Suppressor macrophage treated with lipopolysaccharide for 4 hours (primary cell): ENCODE data around the gene LYPLAL1.
"Not testable (repeated sequence)": the region's sequence is repeated elsewhere in the genome, so short reads cannot be mapped to it uniquely, and the experiment has no call there.

Experiments used
- DNase-seq: peaks from one replicate; pipeline ENCODE4 v3.0.0-alpha.2; 2020

LYPLAL1 gene

DNA sequence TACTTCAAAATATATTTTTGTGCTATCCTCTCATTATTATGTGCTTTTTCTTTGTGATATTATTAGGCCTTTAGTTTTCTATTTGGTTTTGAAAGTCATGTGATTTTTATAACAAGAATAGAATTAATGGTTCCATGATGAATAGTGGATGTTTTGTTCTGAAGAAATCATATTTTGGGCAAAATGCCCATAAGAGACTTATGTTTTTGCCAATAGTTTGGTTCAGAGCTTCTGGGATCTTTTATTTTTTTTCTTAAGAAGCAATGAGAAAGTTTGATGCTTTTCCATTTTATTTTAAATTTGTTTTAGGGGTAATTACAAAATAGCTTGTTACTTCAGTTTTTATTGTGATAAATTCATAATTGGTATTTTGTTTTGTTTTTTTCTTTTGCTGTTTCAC is 49.8 kb downstream of the LYPLAL1 start:
- no peak for DNase-seq

DNA sequence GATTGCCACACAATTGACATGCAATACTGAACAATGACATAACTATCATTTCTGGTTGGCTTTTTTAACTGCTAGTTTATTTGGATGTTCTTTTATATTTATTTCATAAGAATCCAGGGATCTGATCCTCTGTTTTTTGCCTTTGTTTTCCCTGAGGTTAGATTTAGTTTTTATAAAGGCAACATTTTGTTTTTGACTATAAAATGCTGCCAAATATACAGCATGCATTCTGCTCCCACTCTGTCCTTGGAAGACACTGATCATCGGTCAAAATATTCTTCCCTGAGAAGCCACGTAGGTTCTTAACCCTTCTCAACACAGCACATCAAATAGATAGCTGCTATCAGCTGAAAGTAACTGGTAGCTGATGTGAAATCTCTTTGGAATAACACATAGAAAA is 52.5 kb downstream of the LYPLAL1 start:
- no peak for DNase-seq

DNA sequence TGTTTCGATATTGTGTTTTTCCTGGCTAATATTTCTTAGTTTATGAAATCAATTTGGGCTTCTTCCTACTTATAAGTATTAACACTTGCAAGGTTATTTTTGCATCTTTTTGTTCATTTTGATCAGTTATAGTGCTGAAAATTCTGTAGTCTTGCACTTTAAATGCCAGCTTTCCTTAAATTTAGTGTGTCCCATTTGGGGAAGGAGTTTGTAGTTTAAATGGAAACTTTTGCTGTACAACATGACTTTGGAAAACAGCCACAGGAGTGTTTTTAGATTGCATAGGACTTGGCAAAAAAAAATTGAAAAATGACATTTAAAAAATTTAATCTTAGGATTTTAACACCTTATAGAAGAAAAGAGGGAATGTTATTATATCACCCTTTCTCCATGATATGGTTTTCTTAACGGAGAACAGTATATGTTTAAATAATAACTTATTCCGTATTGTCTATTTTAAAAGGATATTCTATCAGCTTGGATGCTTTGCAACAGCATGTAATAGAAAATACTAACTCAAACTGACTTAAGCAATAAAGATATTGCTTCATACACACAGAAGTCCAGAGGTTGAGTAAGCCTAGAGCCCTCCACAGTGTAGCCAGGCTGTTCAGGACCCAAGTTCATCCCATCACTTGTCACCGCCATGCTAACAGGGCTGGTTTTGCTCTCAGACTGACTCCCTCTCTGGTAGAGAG is 53.8 kb downstream of the LYPLAL1 start:
- no peak for DNase-seq

DNA sequence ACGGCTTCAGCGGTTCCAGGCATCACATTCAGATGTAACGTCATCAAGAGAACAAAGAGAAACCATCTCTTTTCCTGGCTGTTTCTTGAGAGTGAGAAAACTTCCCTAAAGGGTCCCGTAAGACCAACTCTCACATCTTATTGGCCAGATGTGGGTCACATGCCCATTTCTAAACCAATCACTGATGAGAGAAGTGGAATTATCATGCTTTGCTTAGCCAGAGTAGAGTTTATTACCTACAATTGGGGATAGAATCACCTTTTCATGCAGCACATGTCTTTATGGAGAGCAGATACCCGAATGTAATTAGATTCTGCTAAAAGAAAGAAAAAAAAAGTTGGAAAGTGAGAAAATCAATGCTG is 54.4 kb downstream of the LYPLAL1 start:
- no peak for DNase-seq

DNA sequence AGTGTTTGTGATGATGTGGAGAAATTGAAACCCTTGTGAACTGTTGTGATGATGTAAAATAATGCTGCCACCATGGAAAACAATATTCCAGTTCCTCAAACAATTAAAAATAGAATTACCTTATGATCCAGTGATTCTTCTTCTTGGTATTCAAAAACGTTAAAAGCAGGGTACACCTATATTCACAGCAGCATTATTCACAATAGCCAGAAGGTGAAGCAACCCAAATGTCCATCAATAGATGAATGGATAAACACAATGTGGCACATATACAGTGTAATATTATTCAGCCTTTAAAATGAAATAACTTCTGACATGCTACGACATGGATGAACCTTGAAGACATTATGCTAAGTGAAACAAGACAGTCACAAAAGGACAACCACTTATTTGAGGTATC is 59.2 kb downstream of the LYPLAL1 start:
- no peak for DNase-seq

DNA sequence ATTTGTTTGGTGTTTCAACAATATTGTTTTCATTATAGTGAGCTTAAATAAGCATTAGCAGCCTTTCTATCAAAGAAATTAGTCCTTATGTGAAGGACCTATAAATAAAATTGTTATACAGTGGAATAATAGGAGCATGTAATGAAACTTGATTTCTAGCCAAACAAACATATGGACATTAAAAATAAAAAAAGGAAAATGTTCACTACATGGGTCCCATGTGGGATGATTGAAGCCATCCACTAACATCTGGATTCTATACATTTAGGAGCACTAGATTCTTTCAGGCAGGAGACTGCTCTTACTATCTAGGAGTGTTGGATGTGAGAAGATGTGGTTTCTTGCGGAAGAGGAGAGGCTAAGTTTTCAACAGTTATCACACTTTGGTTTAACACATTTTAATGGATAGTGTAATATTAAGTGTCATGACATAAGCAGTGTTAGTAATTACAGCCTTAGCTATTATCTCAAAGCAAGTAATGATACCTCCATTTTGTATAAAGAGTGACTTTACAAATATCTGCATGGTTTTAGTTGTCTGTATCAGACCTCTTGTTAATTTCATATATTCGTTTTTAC is 62.3 kb downstream of the LYPLAL1 start:
- DNase-seq: no peak

DNA sequence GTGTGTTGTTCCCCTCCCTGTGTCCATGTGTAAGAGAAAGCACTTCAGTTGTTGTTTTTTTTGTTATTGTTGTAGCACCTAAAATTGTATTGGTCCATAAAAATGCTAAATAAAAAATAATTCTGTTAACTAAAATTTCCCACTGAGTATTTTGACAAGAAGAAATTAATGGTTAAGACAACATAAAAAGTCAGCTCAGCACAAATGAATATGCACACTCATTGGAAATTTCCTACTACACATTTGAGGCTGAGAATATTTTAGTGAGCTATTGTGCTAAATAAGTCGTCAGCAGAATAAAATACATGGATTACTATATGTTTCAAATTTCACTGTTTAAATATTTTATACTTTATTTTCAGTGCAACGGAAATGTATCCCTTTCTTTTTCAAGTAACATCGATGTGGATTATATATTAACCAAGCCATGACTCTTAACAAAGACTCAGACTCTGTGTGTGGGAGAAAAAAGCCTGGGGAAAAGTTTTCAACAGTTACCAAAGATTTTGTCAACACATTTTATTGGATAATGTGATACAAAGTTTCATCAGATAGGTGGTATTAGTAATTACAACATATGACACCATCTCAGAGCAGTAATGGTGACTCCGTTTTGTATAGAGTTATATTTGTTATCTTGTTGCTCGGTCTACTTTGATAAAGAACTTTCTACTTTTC is 63.4 kb downstream of the LYPLAL1 start:
- DNase-seq: no peak

DNA sequence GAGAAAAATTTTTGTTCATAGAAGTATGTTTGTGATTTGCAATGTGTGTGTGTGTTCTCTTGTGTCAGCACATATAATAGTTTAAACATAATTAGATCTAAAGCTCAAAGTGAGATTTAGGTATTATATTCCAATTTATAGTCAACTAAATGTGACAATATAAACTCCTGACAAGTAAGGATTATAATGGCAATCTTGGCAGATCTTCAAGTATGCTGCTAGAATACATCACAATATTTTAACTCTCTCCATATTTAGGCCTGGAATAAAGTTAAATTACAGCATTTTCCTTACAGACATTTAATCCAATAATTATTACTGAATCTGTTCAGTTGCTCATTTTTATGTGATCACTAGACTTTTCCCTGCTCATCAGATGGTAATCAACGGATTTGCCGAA is 65.8 kb downstream of the LYPLAL1 start:
- DNase-seq: no peak

DNA sequence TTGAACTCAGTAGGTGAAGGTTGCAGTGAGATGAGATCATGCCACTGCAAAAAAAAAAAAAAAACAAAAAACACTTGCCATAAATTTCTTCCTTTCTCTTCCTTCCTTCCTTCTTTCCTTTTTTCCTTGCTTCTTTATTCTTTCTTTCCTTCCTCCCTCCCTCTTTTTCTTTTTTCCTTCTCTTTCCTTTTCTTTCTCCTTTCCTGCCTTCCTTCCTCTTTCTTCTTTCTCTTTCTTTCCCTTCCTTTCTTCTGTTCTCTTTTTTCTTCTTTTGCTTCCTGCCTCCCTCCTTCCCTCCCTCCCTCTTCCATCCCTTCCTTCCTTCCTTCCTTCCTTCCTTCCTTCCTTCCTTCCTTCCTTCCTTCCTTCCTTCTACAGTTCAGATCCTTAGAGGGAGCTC is 71.2 kb downstream of the LYPLAL1 start:
- DNase-seq: no peak

DNA sequence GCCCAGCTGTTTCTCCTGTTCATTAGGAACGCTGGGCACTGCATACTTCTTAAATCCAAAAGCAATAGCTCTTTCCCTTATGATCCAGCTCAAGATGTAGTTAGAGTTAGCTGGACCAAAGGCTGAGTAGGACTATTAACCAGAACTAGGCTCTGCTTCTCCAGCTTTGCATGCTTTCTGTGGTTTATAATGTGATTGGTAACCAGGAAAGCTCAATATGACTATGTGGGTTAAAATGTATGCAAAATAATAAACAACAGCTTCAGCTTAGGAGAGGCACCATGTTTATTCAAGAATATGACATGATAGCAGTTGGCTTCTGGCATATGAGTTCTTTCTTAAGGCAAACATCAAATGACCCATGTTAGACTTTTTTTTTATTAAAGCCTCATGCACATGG is 73.8 kb downstream of the LYPLAL1 start:
- no peak for DNase-seq

DNA sequence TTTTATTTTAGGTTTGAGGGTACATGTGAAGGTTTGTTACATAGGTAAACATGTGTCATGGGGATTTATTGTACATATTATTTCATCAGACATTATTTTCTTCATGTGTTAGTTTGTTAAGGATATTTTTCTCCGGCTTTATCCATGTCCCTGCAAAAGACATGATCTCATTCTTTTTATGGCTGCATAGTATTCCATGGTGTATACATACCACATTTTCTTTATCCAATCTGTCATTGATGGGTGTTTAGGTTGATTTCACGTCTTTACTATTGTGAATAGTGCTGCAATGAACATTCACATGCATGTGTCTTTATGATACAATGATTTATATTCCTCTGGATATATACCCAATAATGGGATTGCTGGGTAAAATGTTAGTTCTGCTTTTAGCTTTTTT is 76.8 kb downstream of the LYPLAL1 start:
- DNase-seq: not testable (repeated sequence)

DNA sequence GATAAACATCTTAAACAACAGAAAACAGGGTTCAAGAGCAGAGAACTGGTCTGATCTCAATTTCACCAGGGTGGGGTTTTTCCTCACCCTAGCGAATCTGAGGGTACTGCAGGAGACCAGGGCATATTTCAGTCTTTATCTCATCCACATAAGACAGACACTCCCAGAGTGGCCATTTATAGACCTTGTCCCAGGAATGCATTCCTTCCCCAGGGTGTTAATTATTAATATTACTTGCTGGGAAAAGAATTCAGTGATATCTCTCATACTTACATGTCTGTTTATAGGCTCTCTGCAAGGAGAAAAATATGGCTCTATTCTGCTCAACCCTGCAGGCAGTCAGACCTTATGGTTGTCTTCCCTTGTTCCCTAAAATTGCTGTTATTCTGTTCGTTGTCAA is 84.1 kb downstream of the LYPLAL1 start:
- no peak for DNase-seq

DNA sequence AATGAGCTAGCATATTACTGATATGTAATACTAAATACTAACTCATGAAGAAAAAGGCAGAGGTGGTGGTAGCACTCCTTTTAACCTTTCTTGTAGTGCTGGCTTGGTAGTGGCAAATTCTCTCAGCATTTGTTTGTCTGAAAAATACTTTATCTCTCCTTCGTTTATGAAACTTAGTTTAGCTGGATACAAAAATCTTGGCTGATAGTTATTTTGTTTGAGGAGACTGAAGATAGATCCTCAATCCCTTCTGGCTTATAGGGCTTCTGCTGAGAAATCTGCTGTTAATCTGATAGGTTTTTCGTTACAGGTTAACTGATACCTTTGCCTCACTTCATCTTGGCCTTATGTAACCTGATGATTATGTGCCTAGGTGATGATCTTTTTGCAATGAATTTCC is 87.8 kb downstream of the LYPLAL1 start:
- no peak for DNase-seq
